ENCODE data around the gene TMEM129. TPM values are rescaled to one million over a fixed set of nuclear protein-coding genes. Genes with fewer than 3 reads are reported as not detected.
"Not testable (repeated sequence)": the region's sequence is repeated elsewhere in the genome, so short reads cannot be mapped to it uniquely, and the experiment has no call there.

TMEM129 gene
- total and polyA plus RNA-seq, 4 experiments from 2014 or later: 36.8 to 42.1 (median 40.5) TPM

GRCh38 chr4:1675802-1676137 lies 45.4 kb downstream of the TMEM129 start:
- no peaks in the 10 kb centered on the region for H3K36me3 ChIP-seq (ENCODE audit: insufficient read depth, low read length)
- Mint-ChIP-seq H3K4me1 (peaks cover 0 to 4% (median under 1%) of the 10 kb centered on the region in 4 donors), H3K27me3 (no peaks in the 10 kb centered on the region), H3K36me3 (no peaks in the 10 kb centered on the region), H3K4me3 (no peak overlapping the region), H3K27ac (no peak overlapping the region), H3K9me3 (peaks cover 0 to 2% (median 0%) of the 10 kb centered on the region in 8 donors)
- no peaks in the 10 kb centered on the region for H3K4me1 ChIP-seq (ENCODE audit: insufficient read depth, low read length)
- no peaks in the 10 kb centered on the region for H3K9me3 ChIP-seq (ENCODE audit: control insufficient read depth in 1 of 2, low read length in 2 of 2)
- no peaks in the 10 kb centered on the region for H3K27me3 ChIP-seq (ENCODE audit: insufficient read depth, low read length)
- DNase-seq: no peak
- no peak overlapping the region for H3K27ac ChIP-seq (ENCODE audit: low read depth, low read length)
- no peak overlapping the region for H3K4me3 ChIP-seq (ENCODE audit: low read length in 2 of 2)
- ChIA-PET CTCF (ENCODE audit: partially characterized antibody) (interaction anchor here (1.0 to 1.1 kb wide), 2 partner anchors 17 to 51 kb away, joined by 3 read pairs; no protein-coding TSS in a partner anchor), POLR2A (ENCODE audit: partially characterized antibody) (no interaction called here)
- intact Hi-C loops (cut with micrococcal nuclease): no loop called here

GRCh38 chr4:1675136-1675801 lies 45.9 kb downstream of the TMEM129 start:
- DNase-seq: no peak
- Histone ChIP-seq H3K27me3 (ENCODE audit: insufficient read depth, low read length) (no peaks in the 10 kb centered on the region), H3K36me3 (ENCODE audit: insufficient read depth, low read length) (no peaks in the 10 kb centered on the region), H3K9me3 (ENCODE audit: control insufficient read depth in 1 of 2, low read length in 2 of 2) (no peaks in the 10 kb centered on the region), H3K4me3 (ENCODE audit: low read length in 2 of 2) (no peak overlapping the region), H3K27ac (ENCODE audit: low read depth, low read length) (no peak overlapping the region), H3K4me1 (ENCODE audit: insufficient read depth, low read length) (no peaks in the 10 kb centered on the region)
- Mint-ChIP-seq H3K4me3 (no peak overlapping the region), H3K36me3 (no peaks in the 10 kb centered on the region), H3K9me3 (peaks cover 0 to 2% (median 0%) of the 10 kb centered on the region in 8 donors), H3K27ac (no peak overlapping the region), H3K27me3 (no peaks in the 10 kb centered on the region), H3K4me1 (no peaks in the 10 kb centered on the region)
- ChIA-PET CTCF (ENCODE audit: partially characterized antibody) (interaction anchor here (1.0 to 1.1 kb wide), 2 partner anchors 18 to 51 kb away, joined by 3 read pairs; no protein-coding TSS in a partner anchor), POLR2A (ENCODE audit: partially characterized antibody) (no interaction called here)
- intact Hi-C loops (cut with micrococcal nuclease): no loop called here

- intact Hi-C loops (cut with micrococcal nuclease): no loop called here
- CTCF ChIA-PET (ENCODE audit: partially characterized antibody): no interaction called here
- no peaks in the 10 kb centered on the region for H3K27me3 ChIP-seq (ENCODE audit: insufficient read depth, low read length)
- no peak overlapping the region for H3K4me3 Mint-ChIP-seq
- no peaks in the 10 kb centered on the region for H3K9me3 ChIP-seq (ENCODE audit: control insufficient read depth in 1 of 2, low read length in 2 of 2)
- no peaks in the 10 kb centered on the region for H3K4me1 ChIP-seq (ENCODE audit: insufficient read depth, low read length)
- no peak overlapping the region for H3K4me3 ChIP-seq (ENCODE audit: low read length in 2 of 2)
- no peaks in the 10 kb centered on the region for H3K4me1 Mint-ChIP-seq
- no peak overlapping the region for H3K27ac ChIP-seq (ENCODE audit: low read depth, low read length)
- no peaks in the 10 kb centered on the region for H3K27me3 Mint-ChIP-seq
- no peaks in the 10 kb centered on the region for H3K36me3 Mint-ChIP-seq
- peaks cover 0 to 2% (median 0%) of the 10 kb centered on the region in 8 donors for H3K9me3 Mint-ChIP-seq
- H3K36me3 ChIP-seq (ENCODE audit: insufficient read depth, low read length): no peaks in the 10 kb centered on the region
- no peak for DNase-seq
- POLR2A ChIA-PET (ENCODE audit: partially characterized antibody): no interaction called here
- H3K27ac Mint-ChIP-seq: no peak overlapping the region
Measured at GRCh38 chr4:1674682-1675081, 46.4 kb downstream of the TMEM129 start.

GRCh38 chr4:1673671-1674070 lies 47.5 kb downstream of the TMEM129 start:
- no peak overlapping the region for H3K27ac ChIP-seq (ENCODE audit: low read depth, low read length)
- DNase-seq: no peak
- Mint-ChIP-seq H3K4me1 (no peaks in the 10 kb centered on the region), H3K27ac (no peak overlapping the region), H3K9me3 (peaks cover 0 to 2% (median 0%) of the 10 kb centered on the region in 8 donors), H3K36me3 (no peaks in the 10 kb centered on the region), H3K27me3 (no peaks in the 10 kb centered on the region), H3K4me3 (no peak overlapping the region)
- no peaks in the 10 kb centered on the region for H3K27me3 ChIP-seq (ENCODE audit: insufficient read depth, low read length)
- H3K9me3 ChIP-seq (ENCODE audit: control insufficient read depth in 1 of 2, low read length in 2 of 2): no peaks in the 10 kb centered on the region
- intact Hi-C loops (cut with micrococcal nuclease): no loop called here
- ChIA-PET CTCF (ENCODE audit: partially characterized antibody) (no interaction called here), POLR2A (ENCODE audit: partially characterized antibody) (interaction anchor here (1.3 kb wide), 1 partner anchor 10 kb away, joined by 5 read pairs; no protein-coding TSS in a partner anchor)
- H3K36me3 ChIP-seq (ENCODE audit: insufficient read depth, low read length): no peaks in the 10 kb centered on the region
- H3K4me1 ChIP-seq (ENCODE audit: insufficient read depth, low read length): no peaks in the 10 kb centered on the region
- no peak overlapping the region for H3K4me3 ChIP-seq (ENCODE audit: low read length in 2 of 2)

GRCh38 chr4:1671011-1671410 lies 50.1 kb downstream of the TMEM129 start:
- POLR2A ChIA-PET (ENCODE audit: partially characterized antibody); H3K9me3 ChIP-seq (ENCODE audit: control insufficient read depth in 1 of 2, low read length in 2 of 2); H3K4me1 Mint-ChIP-seq; H3K36me3 ChIP-seq (ENCODE audit: insufficient read depth, low read length); intact Hi-C loops (cut with micrococcal nuclease); H3K4me3 ChIP-seq (ENCODE audit: low read length in 2 of 2); H3K4me1 ChIP-seq (ENCODE audit: insufficient read depth, low read length); H3K27me3 ChIP-seq (ENCODE audit: insufficient read depth, low read length); H3K36me3 Mint-ChIP-seq; DNase-seq; H3K9me3 Mint-ChIP-seq; H3K27ac Mint-ChIP-seq; CTCF ChIA-PET (ENCODE audit: partially characterized antibody); H3K27ac ChIP-seq (ENCODE audit: low read depth, low read length); H3K27me3 Mint-ChIP-seq; H3K4me3 Mint-ChIP-seq: not testable (repeated sequence)

- no peak overlapping the region for H3K27ac Mint-ChIP-seq
- no peaks in the 10 kb centered on the region for H3K4me1 ChIP-seq (ENCODE audit: insufficient read depth, low read length)
- H3K4me3 ChIP-seq (ENCODE audit: low read length in 2 of 2): no peak overlapping the region
- H3K4me1 Mint-ChIP-seq: no peaks in the 10 kb centered on the region
- no peaks in the 10 kb centered on the region for H3K36me3 Mint-ChIP-seq
- no peak overlapping the region for H3K4me3 Mint-ChIP-seq
- no peak for DNase-seq
- H3K9me3 ChIP-seq (ENCODE audit: control insufficient read depth in 1 of 2, low read length in 2 of 2): no peaks in the 10 kb centered on the region
- H3K9me3 Mint-ChIP-seq: peaks cover 0 to 2% (median 0%) of the 10 kb centered on the region in 8 donors
- H3K36me3 ChIP-seq (ENCODE audit: insufficient read depth, low read length): no peaks in the 10 kb centered on the region
- POLR2A ChIA-PET (ENCODE audit: partially characterized antibody): no interaction called here
- CTCF ChIA-PET (ENCODE audit: partially characterized antibody): no interaction called here
- intact Hi-C loops (cut with micrococcal nuclease): no loop called here
- no peak overlapping the region for H3K27ac ChIP-seq (ENCODE audit: low read depth, low read length)
- H3K27me3 ChIP-seq (ENCODE audit: insufficient read depth, low read length): no peaks in the 10 kb centered on the region
- H3K27me3 Mint-ChIP-seq: no peaks in the 10 kb centered on the region
Measured at GRCh38 chr4:1670279-1670678, 50.8 kb downstream of the TMEM129 start.

- H3K9me3 Mint-ChIP-seq: peaks cover 0 to 2% (median 0%) of the 10 kb centered on the region in 8 donors
- H3K27me3 ChIP-seq (ENCODE audit: insufficient read depth, low read length): no peaks in the 10 kb centered on the region
- no peak overlapping the region for H3K27ac ChIP-seq (ENCODE audit: low read depth, low read length)
- POLR2A ChIA-PET (ENCODE audit: partially characterized antibody): no interaction called here
- H3K4me1 ChIP-seq (ENCODE audit: insufficient read depth, low read length): no peaks in the 10 kb centered on the region
- no peak overlapping the region for H3K27ac Mint-ChIP-seq
- no peak overlapping the region for H3K4me3 ChIP-seq (ENCODE audit: low read length in 2 of 2)
- no peaks in the 10 kb centered on the region for H3K4me1 Mint-ChIP-seq
- no peaks in the 10 kb centered on the region for H3K36me3 ChIP-seq (ENCODE audit: insufficient read depth, low read length)
- H3K27me3 Mint-ChIP-seq: no peaks in the 10 kb centered on the region
- no peak overlapping the region for H3K4me3 Mint-ChIP-seq
- CTCF ChIA-PET (ENCODE audit: partially characterized antibody): no interaction called here
- DNase-seq: no peak
- H3K36me3 Mint-ChIP-seq: no peaks in the 10 kb centered on the region
- intact Hi-C loops (cut with micrococcal nuclease): no loop called here
- H3K9me3 ChIP-seq (ENCODE audit: control insufficient read depth in 1 of 2, low read length in 2 of 2): no peaks in the 10 kb centered on the region
Measured at GRCh38 chr4:1669850-1670249, 51.3 kb downstream of the TMEM129 start.

All from CD4-positive, alpha-beta memory T cell (primary cell).